ENCODE results near the gene CD46. TPM values are rescaled to one million over a fixed set of nuclear protein-coding genes. Genes with fewer than 3 reads are reported as not detected.

Gene CD46
- total and polyA plus RNA-seq, 2 donors (not counting 1 experiment from before 2014, with no cell fraction given) = 38.6 to 173 TPM

GRCh38 chr1:207791290-207791689, 39.4 kb downstream of the CD46 start:
- no peaks in the 10 kb centered on the region for H3K4me1 Mint-ChIP-seq
- H3K27me3 Mint-ChIP-seq = no peaks in the 10 kb centered on the region
- H3K27ac Mint-ChIP-seq = no peak overlapping the region
- H3K4me3 ChIP-seq (ENCODE audit: control extremely low read depth in 1 of 5, extremely low read depth in 1 of 5, insufficient read depth in 1 of 5, low read depth in 2 of 5, low read length in 4 of 5) = no peak overlapping the region
- ChIA-PET CTCF (no interaction called here), POLR2A (no interaction called here)
- no peak overlapping the region for H3K4me3 Mint-ChIP-seq
- no peaks in the 10 kb centered on the region for H3K9me3 Mint-ChIP-seq (ENCODE audit: insufficient read depth)
- no peak overlapping the region for H2AFZ ChIP-seq (ENCODE audit: insufficient read depth, low read depth, low read length, poor library complexity, severe bottlenecking)
- H3K4me2 ChIP-seq (replicated peaks; ENCODE audit: low read depth, low read length, poor library complexity, severe bottlenecking) = no peak overlapping the region
- H3K4me1 ChIP-seq (ENCODE audit: control insufficient read depth in 2 of 2, insufficient read depth in 2 of 2, low read length in 2 of 2) = no peaks in the 10 kb centered on the region
- no peaks in the 10 kb centered on the region for H3K27me3 ChIP-seq (replicated peaks in 1 of 4; ENCODE audit: control extremely low read depth in 1 of 4, control insufficient read depth in 3 of 4, insufficient read depth in 4 of 4, low read length in 3 of 4)
- no peak for ATAC-seq (ENCODE audit: low read depth)
- TF ChIP-seq EZH2 (IDR thresholded peaks at IDR 0.05; ENCODE audit: borderline replicate concordance, insufficient read depth, low read depth, low read length, poor library complexity, severe bottlenecking) (no peak), CTCF (IDR thresholded peaks at IDR 0.05) (no peak)
- WGBS (ENCODE audit: insufficient coverage) = 100% methylated on average over 2 of the region's 7 CpGs
- no peaks in the 10 kb centered on the region for H4K20me1 ChIP-seq (ENCODE audit: control insufficient read depth, insufficient read depth, low read length, poor library complexity, severe bottlenecking)
- no peaks in the 10 kb centered on the region for H3K79me2 ChIP-seq (ENCODE audit: control insufficient read depth, insufficient read depth, low read length)
- no peak overlapping the region for H3K9ac ChIP-seq (ENCODE audit: low read length)
- H3K36me3 ChIP-seq (replicated peaks in 1 of 2; ENCODE audit: control extremely low read depth in 1 of 2, control insufficient read depth in 1 of 2, extremely low read depth in 1 of 2, insufficient read depth in 2 of 2, low read length in 1 of 2) = peaks cover 1 to 17% of the 10 kb centered on the region in 2 experiments
- H3K27ac ChIP-seq (ENCODE audit: low read length in 2 of 2) = no peak overlapping the region
- intact Hi-C loops (cut with micrococcal nuclease) = no loop called here
- DNase-seq = no peak
- H3K9me3 ChIP-seq (ENCODE audit: control extremely low read depth in 1 of 3, control insufficient read depth in 2 of 3, insufficient read depth in 1 of 3, low read length in 2 of 3) = no peaks in the 10 kb centered on the region

- no peak overlapping the region for H3K4me2 ChIP-seq (replicated peaks; ENCODE audit: low read depth, low read length, poor library complexity, severe bottlenecking)
- intact Hi-C loops (cut with micrococcal nuclease) = no loop called here
- no peak overlapping the region for H3K4me3 Mint-ChIP-seq
- DNase-seq (no peak), ATAC-seq (ENCODE audit: low read depth) (no peak)
- peaks cover 10% of the 10 kb centered on the region for H3K4me1 Mint-ChIP-seq
- H3K4me3 ChIP-seq (ENCODE audit: control extremely low read depth in 1 of 5, extremely low read depth in 1 of 5, insufficient read depth in 1 of 5, low read depth in 2 of 5, low read length in 4 of 5) = no peak overlapping the region
- H3K9me3 Mint-ChIP-seq (ENCODE audit: insufficient read depth) = no peaks in the 10 kb centered on the region
- H3K36me3 ChIP-seq (replicated peaks in 1 of 2; ENCODE audit: control extremely low read depth in 1 of 2, control insufficient read depth in 1 of 2, extremely low read depth in 1 of 2, insufficient read depth in 2 of 2, low read length in 1 of 2) = peaks cover 1 to 17% of the 10 kb centered on the region in 2 experiments
- H3K27me3 Mint-ChIP-seq = no peaks in the 10 kb centered on the region
- POLR2A ChIA-PET = no interaction called here
- H3K4me1 ChIP-seq (ENCODE audit: control insufficient read depth in 2 of 2, insufficient read depth in 2 of 2, low read length in 2 of 2) = peaks cover 5 to 6% of the 10 kb centered on the region in 2 donors
- no peaks in the 10 kb centered on the region for H3K27me3 ChIP-seq (replicated peaks in 1 of 4; ENCODE audit: control extremely low read depth in 1 of 4, control insufficient read depth in 3 of 4, insufficient read depth in 4 of 4, low read length in 3 of 4)
- TF ChIP-seq EZH2 (IDR thresholded peaks at IDR 0.05; ENCODE audit: borderline replicate concordance, insufficient read depth, low read depth, low read length, poor library complexity, severe bottlenecking) (no peak), CTCF (IDR thresholded peaks at IDR 0.05) (no peak)
- CTCF ChIA-PET = no interaction called here
- no peak overlapping the region for H3K27ac ChIP-seq (ENCODE audit: low read length in 2 of 2)
- no peak overlapping the region for H3K9ac ChIP-seq (ENCODE audit: low read length)
- no peaks in the 10 kb centered on the region for H3K9me3 ChIP-seq (ENCODE audit: control extremely low read depth in 1 of 3, control insufficient read depth in 2 of 3, insufficient read depth in 1 of 3, low read length in 2 of 3)
- no peaks in the 10 kb centered on the region for H3K79me2 ChIP-seq (ENCODE audit: control insufficient read depth, insufficient read depth, low read length)
- no peaks in the 10 kb centered on the region for H4K20me1 ChIP-seq (ENCODE audit: control insufficient read depth, insufficient read depth, low read length, poor library complexity, severe bottlenecking)
- H3K27ac Mint-ChIP-seq = no peak overlapping the region
- no peak overlapping the region for H2AFZ ChIP-seq (ENCODE audit: insufficient read depth, low read depth, low read length, poor library complexity, severe bottlenecking)
These were observed 41.5 kb downstream of the CD46 start for GRCh38 chr1:207793327-207793726.
